ENCODE results near the gene SCLY.
"Not testable (repeated sequence)": the region's sequence is repeated elsewhere in the genome, so short reads cannot be mapped to it uniquely, and the experiment has no call there.

SCLY gene

GRCh38 chr2:238040918-238041317 lies 19.9 kb upstream of the SCLY start:
- no peak for DNase-seq (ENCODE audit: low spot score)
- FAIRE-seq, result no peak

- FAIRE-seq (no peak), DNase-seq (ENCODE audit: low spot score) (no peak)
These were observed 18.7 kb upstream of the SCLY start for GRCh38 chr2:238042090-238042489.

GRCh38 chr2:238042849-238043584 lies 17.8 kb upstream of the SCLY start:
- DNase-seq (ENCODE audit: low spot score) (no peak), FAIRE-seq (no peak)

GRCh38 chr2:238043851-238044250 lies 16.9 kb upstream of the SCLY start:
- FAIRE-seq (no peak), DNase-seq (ENCODE audit: low spot score) (no peak)

GRCh38 chr2:238045575-238045974 lies 15.2 kb upstream of the SCLY start:
- DNase-seq (ENCODE audit: low spot score) (no peak), FAIRE-seq (no peak)

- DNase-seq (ENCODE audit: low spot score) (no peak), FAIRE-seq (no peak)
These were observed 14.0 kb upstream of the SCLY start for GRCh38 chr2:238046725-238047270.

GRCh38 chr2:238053191-238053776 lies 7.5 kb upstream of the SCLY start:
- peak; percentile 22 for DNase-seq (ENCODE audit: low spot score)

GRCh38 chr2:238055841-238056240 lies 5.0 kb upstream of the SCLY start:
- DNase-seq (ENCODE audit: low spot score), result no peak
- FAIRE-seq, result no peak

More at GRCh38 chr2:238053191-238053776, 7.5 kb upstream of the SCLY start:
- no peak for FAIRE-seq

GRCh38 chr2:238057696-238058575 lies 2.9 kb upstream of the SCLY start:
- not testable (repeated sequence) for DNase-seq (ENCODE audit: low spot score); FAIRE-seq

GRCh38 chr2:238059505-238059904 lies 1.3 kb upstream of the SCLY start:
- FAIRE-seq (no peak), DNase-seq (ENCODE audit: low spot score) (no peak)

GRCh38 chr2:238060096-238060541 lies 682 bp upstream of the SCLY start:
- FAIRE-seq (no peak), DNase-seq (ENCODE audit: low spot score) (no peak)

GRCh38 chr2:238061315-238062202 lies 758 bp downstream of the SCLY start:
- DNase-seq (ENCODE audit: low spot score), result peak; percentile 25
- FAIRE-seq, result no peak

- FAIRE-seq (no peak), DNase-seq (ENCODE audit: low spot score) (no peak)
These were observed 2.8 kb downstream of the SCLY start for GRCh38 chr2:238063414-238064189.

GRCh38 chr2:238064376-238064775 lies 3.6 kb downstream of the SCLY start:
- no peak for FAIRE-seq
- DNase-seq (ENCODE audit: low spot score), result no peak

GRCh38 chr2:238065071-238065846 lies 4.5 kb downstream of the SCLY start:
- FAIRE-seq, result no peak

GRCh38 chr2:238066218-238066617 lies 5.4 kb downstream of the SCLY start:
- DNase-seq (ENCODE audit: low spot score) (no peak), FAIRE-seq (no peak)

More at GRCh38 chr2:238065071-238065846, 4.5 kb downstream of the SCLY start:
- DNase-seq (ENCODE audit: low spot score), result no peak

GRCh38 chr2:238066718-238067117 lies 5.9 kb downstream of the SCLY start:
- not testable (repeated sequence) for DNase-seq (ENCODE audit: low spot score); FAIRE-seq

- DNase-seq (ENCODE audit: low spot score) (no peak), FAIRE-seq (no peak)
These were observed 7.1 kb downstream of the SCLY start for GRCh38 chr2:238067939-238068338.

All from RCC 7860 (cell line).